Measurements from ENCODE around the gene PALLD.

GRCh38 chr4:168461821-168462220 lies 35.0 kb upstream of the PALLD start:
- TF ChIP-seq CTCF (IDR thresholded peaks at IDR 0.05), result no peak
- no peak for TF ChIP-seq POLR2AphosphoS5 (IDR thresholded peaks at IDR 0.05)
- TF ChIP-seq POLR2A (IDR thresholded peaks at IDR 0.05), result no peak
- no peak for TF ChIP-seq EP300 (IDR thresholded peaks at IDR 0.05)

All from sigmoid colon (tissue), 4 donors.